HG02798 (cell line): ENCODE measurements around the gene RAB3B.

Experiments
- ATAC-seq: cut with Tn5 transposase; IDR thresholded peaks from one replicate; pipeline ENCODE4 v1.9.1; 2021; ENCODE audit warnings: mild to moderate bottlenecking; ENCODE audit not compliant: unreplicated experiment, poor library complexity

RAB3B gene

DNA sequence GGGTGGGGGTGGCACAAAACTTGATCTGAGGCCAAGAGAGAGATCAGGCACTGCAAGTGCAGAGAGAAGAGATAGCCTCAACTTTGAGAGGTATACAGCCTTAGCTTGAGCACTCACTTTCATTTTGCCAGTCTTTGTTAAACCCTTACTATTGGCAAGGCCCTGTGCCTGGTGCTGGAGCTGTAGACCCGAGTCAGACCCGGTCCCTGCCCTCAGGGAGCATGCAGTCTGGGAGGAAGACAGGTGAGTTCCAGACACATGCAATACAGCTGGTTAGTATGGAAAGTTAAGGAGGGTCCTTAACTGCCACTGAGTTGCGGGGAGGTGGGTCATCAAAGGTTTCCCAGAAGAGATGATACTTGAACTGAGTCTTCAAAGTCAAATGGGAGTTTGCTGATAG is 31.7 kb downstream of the RAB3B start:
- no peak for ATAC-seq

DNA sequence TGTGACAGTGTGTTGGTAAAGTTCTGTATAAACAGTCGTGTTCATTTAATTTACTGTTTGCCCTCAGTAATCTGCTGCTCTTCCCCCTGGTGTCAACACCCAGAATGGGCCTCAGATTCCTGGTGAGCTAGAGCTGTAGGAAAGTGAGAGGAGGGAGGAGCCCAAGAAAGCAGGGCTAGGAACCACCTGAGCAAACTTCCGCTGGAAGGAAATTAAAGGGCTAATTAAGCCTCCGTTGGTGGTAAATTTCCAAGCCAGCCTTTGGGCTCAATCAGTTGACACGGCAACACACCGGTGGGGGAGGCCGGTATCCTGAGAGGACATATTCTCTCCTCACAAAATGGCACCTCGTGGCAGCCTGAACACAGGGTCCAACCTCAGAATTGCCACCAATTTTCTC is 32.9 kb downstream of the RAB3B start:
- ATAC-seq = no peak

DNA sequence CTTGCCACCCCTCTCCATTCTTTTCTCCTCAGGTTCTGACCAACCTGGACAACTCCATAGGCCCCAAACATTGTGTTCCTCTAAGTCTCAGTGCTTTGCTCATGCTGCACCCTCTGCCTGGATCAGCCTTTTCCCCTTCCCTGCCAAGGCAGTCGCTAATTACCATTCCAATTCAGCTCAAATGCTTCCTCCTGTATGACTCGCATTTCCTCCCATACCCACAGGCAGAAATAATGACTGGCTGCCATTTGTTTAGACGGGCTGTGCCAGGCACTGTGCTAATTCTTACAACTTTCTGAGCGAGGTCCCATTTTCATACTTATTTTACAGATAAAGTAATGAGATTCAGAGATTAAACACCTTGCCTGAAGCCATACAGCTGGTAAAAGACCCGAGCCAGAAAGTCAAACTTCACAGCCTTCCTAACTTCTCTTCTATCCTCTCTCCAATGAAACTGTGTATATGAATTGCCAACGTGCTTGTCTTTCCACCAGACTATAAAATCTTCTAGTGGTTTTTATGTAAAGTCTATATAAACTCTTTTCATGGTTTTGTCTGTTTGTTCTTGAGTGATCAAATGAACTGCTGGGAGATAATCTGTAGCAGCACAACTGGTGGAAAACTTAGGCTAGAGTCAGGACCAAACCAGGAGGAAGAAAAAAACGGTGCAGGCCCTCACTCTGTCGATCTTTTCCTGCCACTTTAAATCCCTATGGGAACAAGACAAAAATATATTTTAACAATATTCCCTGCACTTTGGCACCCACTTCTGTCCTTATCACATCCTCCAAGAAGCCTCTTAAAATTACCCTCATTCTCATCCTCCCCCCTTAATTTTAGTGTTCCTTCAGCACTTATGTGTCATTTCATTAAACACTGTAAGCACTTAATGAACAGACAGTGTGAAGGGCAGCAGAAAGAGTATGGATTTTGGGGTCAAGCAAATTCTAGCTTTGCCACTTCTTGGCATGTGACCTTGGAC is 33.7 kb downstream of the RAB3B start:
- no peak for ATAC-seq

DNA sequence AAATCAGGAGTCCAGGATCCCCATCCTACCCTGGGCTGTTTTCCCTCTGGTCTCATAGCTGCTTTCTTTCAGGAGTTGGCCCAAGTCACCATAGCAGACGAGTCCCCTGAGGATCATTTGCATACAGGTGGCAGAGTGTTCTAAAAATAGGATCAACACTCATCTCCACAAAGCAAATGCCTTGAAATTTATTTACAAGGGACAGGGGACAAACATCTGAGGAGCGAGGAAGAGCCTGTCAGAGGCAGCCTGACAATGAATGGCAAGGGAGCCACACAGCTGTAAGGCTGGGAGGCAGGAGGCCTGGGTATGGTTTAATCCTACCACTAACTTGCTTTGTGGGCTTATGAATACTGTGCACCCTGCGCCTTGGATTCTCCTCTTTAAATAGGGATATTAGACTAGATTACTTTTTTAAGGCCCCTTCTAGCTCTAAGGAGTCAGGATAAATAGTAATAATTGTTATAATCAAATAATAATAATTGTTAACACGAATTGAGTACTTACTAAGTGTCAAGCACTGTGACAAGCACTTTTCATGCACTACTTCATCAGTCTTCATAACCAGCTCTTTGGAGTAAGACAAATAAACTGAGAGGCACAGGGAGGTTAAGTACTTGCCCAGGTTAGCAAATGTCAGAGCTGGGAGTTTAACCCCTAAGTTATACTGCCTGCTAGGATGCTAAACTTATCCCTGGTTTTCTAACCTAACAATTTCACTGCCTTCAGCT is 34.5 kb downstream of the RAB3B start:
- peak; percentile 52 for ATAC-seq

DNA sequence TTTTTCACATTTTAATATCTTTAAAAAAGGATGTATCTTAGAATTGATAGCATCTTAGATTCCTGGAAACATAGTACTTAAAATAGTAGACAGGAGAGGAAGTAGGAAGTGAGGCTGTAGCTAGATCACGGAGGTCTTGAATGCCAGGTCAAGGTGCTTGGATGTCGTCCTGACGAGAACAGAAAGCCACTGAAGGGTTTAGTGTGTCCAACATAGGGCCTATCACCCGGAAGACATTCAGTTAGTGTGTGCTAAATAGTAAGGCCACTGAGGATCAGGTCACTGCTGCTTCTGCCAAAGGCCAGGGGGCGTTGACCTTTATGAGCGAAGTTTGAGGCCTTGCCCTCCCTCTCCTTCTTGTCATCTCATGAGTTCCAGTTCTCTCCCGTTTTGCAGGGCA is 35.7 kb downstream of the RAB3B start:
- ATAC-seq = no peak

DNA sequence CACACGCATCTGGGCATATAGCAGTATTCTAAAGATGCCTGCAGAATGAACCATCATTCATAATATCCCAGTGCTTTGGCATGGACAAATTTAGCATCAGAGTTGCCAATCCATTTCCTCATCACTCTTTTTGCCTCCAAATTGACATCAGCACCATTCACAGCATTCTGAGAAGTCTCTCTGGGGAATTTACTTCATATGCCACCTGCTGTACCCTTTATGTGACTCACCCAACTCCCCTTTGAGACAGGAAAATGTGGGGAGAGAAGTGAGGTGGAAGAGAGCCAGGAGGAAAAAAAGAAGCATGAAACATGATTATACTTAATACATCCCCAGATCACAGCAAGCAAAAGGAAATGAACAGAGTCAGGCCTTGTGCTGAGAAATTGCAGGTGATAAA is 37.4 kb downstream of the RAB3B start:
- ATAC-seq = no peak

DNA sequence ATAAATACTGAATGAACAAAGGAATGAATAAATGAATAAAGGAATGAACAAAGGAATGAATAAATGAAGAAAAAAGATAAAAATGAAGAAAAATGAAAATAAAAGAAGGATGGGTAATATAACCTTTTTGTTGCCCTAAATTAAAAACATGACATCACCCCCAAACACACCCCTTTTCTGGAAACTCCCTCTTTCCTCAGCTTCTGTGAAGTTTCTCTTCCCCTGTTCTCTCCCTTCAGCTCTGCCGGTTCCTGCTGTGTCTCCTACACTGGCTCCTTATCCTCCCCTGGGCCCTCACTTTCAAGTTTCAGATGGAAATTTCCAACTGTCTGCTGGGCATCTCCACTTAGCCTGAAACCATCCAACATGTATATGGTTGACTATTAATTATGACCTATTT is 37.9 kb downstream of the RAB3B start:
- ATAC-seq = no peak

DNA sequence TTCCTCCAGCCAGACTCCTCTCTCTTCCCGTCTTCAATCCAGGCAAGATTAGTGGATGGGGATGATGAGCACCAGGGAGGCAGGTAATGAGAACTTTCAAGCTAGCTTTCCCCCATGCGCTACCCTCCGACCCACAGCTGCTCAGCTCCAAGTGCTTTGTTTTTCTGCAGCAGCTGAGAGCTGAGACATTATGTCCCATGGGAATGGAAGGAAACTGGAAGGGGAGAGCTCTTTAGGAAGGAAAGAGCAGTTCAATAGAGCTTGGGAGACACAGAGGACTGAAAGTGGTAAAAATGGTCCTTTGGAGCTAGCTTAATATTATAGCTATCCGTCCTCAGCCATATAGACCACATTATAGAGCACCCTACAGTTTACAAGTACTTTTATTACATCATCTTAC is 39.8 kb downstream of the RAB3B start:
- no peak for ATAC-seq

DNA sequence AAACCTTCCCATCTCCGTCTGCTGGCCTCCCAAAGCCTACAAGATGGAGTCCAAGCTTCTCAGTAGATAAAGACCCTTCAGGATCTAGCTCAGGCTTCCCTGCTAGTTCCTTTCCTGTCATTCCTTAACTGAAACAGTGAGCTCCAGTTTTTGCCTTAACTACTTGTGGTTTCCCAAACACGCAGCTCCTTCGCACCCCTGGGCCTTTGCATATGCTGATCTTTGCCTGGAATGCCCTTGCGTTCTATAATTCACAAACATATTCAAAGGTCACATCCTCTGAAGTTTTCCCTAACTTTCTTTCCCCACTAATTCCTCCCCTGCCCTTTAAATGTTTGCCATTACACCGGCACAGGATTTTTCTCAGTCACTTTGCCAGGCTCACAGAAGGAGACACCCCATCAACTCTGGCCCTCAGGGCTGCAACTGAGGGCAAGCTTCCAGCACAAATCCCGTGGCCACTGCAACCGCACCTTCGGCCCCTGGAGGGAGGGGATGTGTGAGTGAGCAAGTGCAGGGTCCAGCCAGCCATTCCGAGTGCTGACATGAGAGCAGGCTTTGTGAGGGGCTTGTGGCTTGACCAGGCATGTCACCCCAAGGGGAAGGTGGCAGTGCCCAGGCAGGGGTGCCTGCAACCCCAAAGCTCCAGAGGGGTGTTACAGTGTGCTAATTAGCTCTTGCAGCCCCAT is 41.3 kb downstream of the RAB3B start:
- ATAC-seq = no peak

DNA sequence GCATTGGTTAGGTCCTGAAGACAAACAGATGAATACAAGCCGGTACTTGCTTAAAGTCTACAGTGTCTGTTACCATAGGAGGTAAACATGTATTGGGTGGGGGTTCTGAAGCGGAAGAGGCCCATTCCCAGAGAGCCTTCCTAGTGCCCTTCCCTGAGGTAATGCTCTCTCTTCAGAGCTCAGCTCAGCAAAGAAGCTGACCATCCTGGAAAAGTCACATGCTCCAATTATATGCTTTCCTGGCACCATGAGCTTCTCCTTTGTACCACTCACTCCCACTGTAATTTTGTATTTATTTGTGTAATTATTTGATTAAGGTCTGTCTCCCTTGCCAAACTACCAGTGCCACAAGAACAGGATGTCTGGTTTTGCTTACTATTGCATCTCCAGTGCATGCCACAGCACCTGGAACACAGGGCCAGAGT is 42.0 kb downstream of the RAB3B start:
- ATAC-seq = no peak

DNA sequence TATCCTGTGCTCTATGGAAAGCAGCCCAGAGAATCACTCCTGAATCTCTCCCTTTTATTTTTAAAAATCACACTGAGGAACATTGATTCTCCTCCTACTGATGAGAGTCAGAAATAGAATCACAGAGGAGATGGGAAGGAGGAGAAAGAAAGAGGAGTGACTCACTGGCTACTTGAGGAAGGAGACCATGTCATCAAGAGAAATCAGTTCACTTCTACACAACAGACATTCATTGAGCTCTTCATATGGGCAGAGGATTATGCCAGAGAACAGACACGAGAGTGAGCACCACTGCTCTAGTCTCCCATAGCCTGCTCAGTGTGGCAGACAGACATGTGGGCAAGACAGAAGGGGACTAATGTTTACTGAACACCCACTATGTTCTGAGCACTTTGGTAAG is 44.2 kb downstream of the RAB3B start:
- ATAC-seq = no peak

DNA sequence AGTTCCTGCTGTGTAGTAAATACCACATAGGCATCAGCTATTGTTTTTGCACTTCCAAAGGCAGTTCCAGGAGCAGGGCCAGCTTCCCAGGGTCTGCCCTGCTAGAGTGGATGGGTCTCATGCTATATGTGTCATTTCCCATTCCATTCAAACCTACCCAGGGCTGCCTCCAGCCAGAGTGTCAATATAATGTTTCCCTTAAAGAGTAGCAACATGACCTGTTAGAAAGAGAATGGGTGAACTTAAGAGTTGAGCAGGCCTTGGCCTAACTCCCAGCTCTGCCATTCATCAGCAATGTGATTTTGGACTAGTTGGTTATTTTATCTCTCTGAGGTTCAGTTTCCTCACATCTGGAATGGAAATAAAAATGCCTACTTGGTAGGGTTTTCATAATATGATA is 44.9 kb downstream of the RAB3B start:
- ATAC-seq = no peak

DNA sequence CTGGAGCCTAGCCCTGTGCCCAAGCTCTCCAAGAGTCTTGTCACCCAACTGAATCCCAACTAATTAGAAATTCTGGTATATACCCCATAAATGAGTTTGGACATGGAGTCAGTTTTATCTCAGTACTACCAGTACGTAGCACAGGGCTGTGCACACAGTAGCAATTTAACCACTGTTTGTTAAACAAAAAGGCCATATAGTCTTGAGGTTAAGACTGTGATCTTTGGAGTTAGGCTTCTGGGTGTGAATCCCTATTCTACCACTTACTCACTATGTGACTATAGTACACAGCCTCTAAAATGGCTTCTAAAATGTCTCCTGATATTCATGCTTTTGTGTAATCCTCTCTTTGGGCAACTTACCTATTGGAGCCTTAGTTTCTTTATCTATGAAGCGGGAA is 48.2 kb downstream of the RAB3B start:
- ATAC-seq = no peak

DNA sequence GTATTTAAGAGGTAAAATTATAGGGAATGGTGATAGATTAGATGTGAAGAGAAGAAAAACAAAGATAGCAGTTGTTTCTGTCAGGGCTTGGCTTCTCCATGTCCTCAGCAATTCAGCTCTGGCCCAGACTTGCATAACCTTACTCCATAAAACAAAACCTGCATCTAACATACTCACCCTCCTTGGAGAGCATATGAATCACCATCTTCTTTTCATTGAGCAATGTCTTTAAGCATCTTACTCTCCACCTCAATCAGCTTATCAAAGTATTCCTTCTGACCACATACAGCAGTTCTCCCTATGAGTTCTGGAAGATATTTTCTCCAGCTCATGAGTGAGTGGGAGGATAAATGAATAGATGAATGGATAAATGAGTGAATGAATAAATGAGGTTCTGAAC is 49.0 kb downstream of the RAB3B start:
- ATAC-seq = no peak

DNA sequence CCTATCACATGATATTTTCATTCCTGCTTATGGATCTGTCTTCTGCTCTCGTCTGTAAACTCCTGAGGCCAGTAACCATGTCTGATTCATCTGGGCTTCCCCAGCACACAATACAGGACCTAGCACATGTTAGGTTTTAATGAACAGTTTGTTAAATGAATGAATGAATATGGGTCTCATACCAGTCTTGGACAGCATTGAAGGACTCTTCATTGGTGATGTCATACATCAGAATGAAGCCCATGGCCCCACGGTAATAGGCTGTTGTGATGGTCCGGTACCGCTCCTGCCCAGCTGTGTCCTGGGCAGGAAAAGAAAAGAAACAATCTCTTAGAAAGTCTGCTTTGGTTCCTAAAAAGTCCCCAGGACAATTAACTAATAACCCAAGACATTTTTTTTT is 53.4 kb downstream of the RAB3B start:
- no peak for ATAC-seq

DNA sequence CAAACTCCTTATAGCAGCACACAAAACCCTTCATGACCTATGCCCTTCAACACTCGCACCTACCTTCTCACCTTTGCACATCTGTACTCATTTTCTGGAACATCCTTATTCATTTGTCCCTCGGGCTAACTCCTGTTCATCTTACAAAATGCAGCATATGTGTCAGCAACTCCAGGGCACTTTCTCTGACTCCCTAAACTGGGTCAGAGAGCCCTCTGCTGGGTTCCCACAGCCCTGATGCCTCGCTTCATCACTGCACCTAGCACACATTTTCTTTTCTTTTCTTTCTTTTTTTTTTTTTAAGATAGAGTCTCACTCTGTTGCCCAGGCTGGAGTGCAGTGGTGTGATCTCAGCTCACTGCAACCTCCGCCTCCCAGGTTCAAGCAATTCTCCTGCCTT is 54.0 kb downstream of the RAB3B start:
- ATAC-seq = no peak

DNA sequence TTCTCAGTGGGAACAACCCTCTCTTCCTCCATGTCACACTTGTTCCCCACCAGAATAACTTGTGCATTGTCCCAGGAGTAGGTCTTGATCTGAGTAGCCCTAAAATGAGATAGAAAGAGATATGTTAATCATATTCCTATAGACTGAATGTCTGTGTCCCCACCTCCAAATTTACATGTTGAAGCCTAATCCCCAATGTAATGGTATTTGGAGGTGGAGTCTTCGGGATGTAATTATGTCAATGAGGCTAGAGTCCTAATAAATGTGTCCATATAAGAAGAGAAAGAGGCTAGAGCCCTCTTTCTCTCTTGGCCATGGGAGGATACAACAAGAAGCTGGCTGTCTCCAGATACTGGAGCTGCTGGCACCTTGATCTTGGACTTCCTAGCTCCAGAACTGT is 57.2 kb downstream of the RAB3B start:
- ATAC-seq = no peak

DNA sequence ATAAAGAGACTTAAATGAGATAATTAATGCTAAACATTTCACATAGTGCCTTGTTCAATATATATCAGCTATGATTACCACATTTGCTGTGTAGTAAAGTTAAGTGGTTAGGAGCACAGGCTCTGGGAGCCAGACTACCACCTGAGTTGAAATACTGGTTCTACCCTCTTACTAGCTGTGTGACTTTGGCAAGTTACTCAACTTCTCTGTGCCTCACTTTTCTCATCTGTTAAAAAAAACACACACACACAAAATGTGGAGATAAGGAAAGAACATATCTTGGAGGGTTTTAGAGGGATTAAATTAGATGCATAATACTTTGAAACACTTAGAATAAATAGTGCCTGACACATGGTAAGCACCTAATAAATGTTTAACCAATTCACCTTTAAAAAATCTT is 60.2 kb downstream of the RAB3B start:
- ATAC-seq = no peak

DNA sequence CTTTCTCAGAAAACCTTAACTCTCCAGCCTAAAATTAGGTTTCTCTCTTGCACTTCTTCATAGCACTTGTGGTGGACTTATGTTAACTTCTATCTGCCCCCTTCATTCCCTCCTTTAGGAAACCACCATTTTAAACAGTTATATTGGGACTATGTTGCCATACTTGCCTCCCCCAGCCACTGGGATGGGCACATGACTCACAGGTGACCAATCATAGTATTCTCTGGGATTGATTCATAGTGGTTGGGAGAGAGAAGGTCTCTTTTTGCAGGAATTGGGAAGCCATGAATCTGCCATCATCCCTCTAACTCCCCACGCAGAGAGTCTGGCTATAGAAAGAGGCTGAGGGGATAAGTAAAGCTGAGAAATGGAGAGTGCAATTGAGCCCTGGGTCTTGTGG is 61.6 kb downstream of the RAB3B start:
- no peak for ATAC-seq

DNA sequence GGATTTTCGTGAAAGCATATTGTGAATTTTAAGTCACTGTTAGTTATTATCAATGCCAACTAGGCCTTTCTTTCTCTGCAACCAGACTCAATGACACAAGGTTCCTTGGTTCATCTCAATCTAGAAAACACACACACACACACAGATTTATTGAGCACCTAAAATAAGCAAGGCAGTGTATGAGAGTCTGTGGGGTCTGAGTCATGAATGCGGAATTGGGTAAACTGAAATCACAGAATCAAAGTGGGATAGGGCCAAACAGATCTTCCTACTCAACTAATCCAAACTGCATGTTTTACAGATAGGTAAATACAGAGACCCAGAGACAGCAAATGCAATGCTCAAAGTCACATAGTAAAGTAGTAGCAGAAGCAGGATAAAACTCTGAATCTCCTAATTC is 63.5 kb downstream of the RAB3B start:
- ATAC-seq = no peak

DNA sequence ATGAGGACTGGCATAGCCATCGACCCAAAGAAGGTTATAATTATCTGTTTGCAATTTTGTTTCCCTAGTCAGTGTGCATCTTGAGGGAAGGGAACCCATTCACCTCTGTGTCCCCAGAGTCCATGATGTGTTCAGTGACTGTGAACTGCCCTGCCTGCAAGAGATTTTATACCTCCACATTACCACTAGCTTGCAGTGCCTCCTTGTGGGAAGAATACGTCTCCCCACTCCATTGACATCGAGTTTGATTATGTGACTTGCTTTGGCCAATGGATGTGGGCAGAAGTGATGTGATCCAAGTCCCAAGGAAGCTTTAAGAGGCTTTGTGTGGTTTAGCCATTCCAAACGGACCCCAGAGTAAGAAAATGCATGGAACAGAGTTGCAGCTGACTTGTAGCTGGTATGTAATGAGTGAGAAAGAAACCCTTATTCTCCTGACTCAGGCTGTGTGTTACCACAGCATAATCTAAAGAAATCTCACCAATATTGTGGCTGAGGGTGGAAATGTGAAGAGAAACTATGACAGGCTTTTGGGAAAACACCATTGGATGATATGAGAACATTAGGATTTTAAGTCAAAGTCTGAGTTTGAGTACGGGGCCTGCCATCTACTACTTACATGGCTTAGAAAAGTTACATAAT is 64.2 kb downstream of the RAB3B start:
- no peak for ATAC-seq
